OCI-LY3 (cell line): ENCODE measurements around the gene PRKAG3.
"Not testable (repeated sequence)": the region's sequence is repeated elsewhere in the genome, so short reads cannot be mapped to it uniquely, and the experiment has no call there.

Source experiments
- H2AFZ ChIP-seq: fragments of 200-600, 300-600 bp; shearing (Covaris generic); 2 replicates; pipeline ENCODE4 v1.6.0; 2014; ENCODE audit warnings: antibody characterized with exemption, low read depth, low read length
- H3K27ac ChIP-seq: fragments of 200-600, 300-600 bp; sonication (generic); 2 replicates; pipeline ENCODE4 v1.5.1; 2014; ENCODE audit warnings: mild to moderate bottlenecking, low read length, moderate library complexity, mixed read lengths
- H3K27me3 ChIP-seq: fragments of 200-600, 300-600 bp; sonication (generic); 2 replicates; pipeline ENCODE4 v1.6.1; 2014; ENCODE audit warnings: low read depth, low read length, mixed read lengths
- H3K36me3 ChIP-seq: fragments of 200-600, 300-600 bp; sonication (generic); replicated peaks from 2 replicates; pipeline ENCODE3; 2014; ENCODE audit warnings: low read depth, low read length, mixed read lengths
- H3K4me1 ChIP-seq: fragments of 300-600, 200-600 bp; sonication (generic); 2 replicates; pipeline ENCODE4 v1.6.1; 2014; ENCODE audit warnings: low read length, mixed read lengths
- H3K4me2 ChIP-seq: fragments of 200-600, 300-600 bp; sonication (generic); 2 replicates; pipeline ENCODE4 v1.6.1; 2014; ENCODE audit warnings: low read length, mixed read lengths
- H3K4me3 ChIP-seq: fragments of 300-600, 200-600 bp; sonication (generic); 2 replicates; pipeline ENCODE4 v1.5.1; 2014; ENCODE audit warnings: antibody characterized with exemption, mild to moderate bottlenecking, low read length, moderate library complexity
- H3K79me2 ChIP-seq: fragments of 300-600, 200-600 bp; shearing (Covaris generic); 2 replicates; pipeline ENCODE4 v1.6.1; 2014; ENCODE audit warnings: mild to moderate bottlenecking, low read length, mixed read lengths
- H3K9ac ChIP-seq: fragments of 300-600, 200-600 bp; shearing (Covaris generic); 2 replicates; pipeline ENCODE4 v1.6.0; 2014; ENCODE audit warnings: mild to moderate bottlenecking, low read length, moderate library complexity
- H3K9me3 ChIP-seq: fragments of 200-600, 300-600 bp; shearing (Covaris generic); 2 replicates; pipeline ENCODE4 v1.6.1; 2014; ENCODE audit warnings: low read length, mixed read lengths; ENCODE audit not compliant: insufficient read depth
- H4K20me1 ChIP-seq: fragments of 200-600, 300-600 bp; sonication (generic); 2 replicates; pipeline ENCODE4 v1.6.1; 2016; ENCODE audit warnings: low read length, mixed read lengths; ENCODE audit not compliant: insufficient read depth
- EZH2phosphoT487 ChIP-seq: fragments of 200-600 bp; shearing (Covaris generic); IDR thresholded peaks from 2 replicates; pipeline ENCODE4 v1.6.1; 2018; ENCODE audit warnings: antibody characterized with exemption, mixed run types, low read depth
- TF ChIP-seq, protein P1 (sequence below): fragments of 200-600, 300-600 bp; sonication (generic); IDR thresholded peaks from 2 replicates; pipeline ENCODE4 v1.5.1; 2014; ENCODE audit warnings: antibody characterized with exemption, low read length, low read depth

The PRKAG3 gene

DNA sequence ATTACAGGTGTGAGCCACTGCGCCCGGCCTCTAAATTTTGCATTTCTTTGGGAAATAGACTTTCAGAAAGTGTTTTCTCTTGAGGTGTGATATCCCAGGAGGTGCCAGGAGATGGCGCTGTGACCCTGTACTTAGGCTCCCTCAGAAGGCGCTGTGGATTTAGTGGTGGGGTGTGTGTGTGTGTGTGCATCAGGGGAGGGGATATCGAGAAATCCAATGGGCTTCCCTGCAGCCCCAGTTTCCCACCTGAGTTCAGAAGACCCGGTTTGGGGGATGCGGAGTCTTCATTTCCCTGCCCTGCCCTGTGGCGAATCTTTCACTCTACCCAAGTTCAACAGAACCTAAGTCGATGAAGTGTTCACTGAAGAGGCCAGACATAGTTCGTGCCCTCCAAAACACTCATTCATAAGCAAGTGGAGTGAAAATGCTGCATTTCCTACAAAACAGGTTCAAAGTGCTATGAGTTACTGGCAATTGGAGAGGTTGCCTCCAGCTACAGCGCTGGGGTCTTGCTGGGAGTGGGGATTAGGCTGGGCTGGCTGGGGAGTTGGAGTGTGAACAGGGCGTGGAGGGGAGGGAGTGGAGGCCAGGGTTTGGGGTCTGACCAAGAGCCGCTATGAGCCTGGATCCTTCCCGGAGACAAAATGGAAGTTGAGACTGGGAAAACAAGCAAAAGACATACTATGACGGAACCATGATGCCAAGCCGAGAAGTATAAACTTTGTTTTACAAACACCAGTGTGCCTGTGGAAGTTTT, 21.5 kb upstream of the PRKAG3 start:
- no peaks in the 10 kb centered on the region for H4K20me1 ChIP-seq
- peak overlapping the region; percentile 65 for H3K4me3 ChIP-seq
- H3K4me1 ChIP-seq, result no peaks in the 10 kb centered on the region
- no peak overlapping the region for H2AFZ ChIP-seq
- no peak overlapping the region for H3K9ac ChIP-seq
- H3K4me2 ChIP-seq, result peak overlapping the region; percentile 75
- no peaks in the 10 kb centered on the region; the same call in 1 of the 2 replicates for H3K27me3 ChIP-seq
- H3K9me3 ChIP-seq, result no peaks in the 10 kb centered on the region
- H3K36me3 ChIP-seq, result no peaks in the 10 kb centered on the region
- H3K79me2 ChIP-seq, result no peaks in the 10 kb centered on the region
- no peak overlapping the region for H3K27ac ChIP-seq
- TF ChIP-seq, protein P1, sequence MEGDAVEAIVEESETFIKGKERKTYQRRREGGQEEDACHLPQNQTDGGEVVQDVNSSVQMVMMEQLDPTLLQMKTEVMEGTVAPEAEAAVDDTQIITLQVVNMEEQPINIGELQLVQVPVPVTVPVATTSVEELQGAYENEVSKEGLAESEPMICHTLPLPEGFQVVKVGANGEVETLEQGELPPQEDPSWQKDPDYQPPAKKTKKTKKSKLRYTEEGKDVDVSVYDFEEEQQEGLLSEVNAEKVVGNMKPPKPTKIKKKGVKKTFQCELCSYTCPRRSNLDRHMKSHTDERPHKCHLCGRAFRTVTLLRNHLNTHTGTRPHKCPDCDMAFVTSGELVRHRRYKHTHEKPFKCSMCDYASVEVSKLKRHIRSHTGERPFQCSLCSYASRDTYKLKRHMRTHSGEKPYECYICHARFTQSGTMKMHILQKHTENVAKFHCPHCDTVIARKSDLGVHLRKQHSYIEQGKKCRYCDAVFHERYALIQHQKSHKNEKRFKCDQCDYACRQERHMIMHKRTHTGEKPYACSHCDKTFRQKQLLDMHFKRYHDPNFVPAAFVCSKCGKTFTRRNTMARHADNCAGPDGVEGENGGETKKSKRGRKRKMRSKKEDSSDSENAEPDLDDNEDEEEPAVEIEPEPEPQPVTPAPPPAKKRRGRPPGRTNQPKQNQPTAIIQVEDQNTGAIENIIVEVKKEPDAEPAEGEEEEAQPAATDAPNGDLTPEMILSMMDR, result peak; percentile 77
- TF ChIP-seq EZH2phosphoT487, result no peak

DNA sequence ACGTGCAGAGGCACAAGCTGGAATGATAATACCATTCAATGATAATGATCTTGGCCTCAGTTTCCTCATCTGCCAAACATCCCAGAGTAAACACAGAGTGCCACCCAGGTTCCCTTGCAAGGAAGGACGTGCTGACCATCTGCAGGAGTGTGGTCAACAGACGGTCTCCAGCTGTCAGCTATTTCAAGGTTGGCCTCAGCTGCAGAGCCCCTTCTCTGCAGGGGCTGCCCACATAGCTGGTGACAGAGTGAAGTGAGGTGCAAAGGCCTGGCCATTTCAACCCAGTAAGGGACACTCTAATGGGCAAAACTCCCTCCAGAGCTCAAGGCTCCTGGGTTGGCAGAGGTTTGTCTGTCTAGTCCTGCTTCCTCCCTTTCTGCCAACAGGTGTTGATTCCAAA, 19.7 kb upstream of the PRKAG3 start:
- Histone ChIP-seq H3K36me3 (no peaks in the 10 kb centered on the region), H3K9me3 (no peaks in the 10 kb centered on the region), H3K9ac (no peak overlapping the region), H4K20me1 (no peaks in the 10 kb centered on the region), H3K27me3 (no peaks in the 10 kb centered on the region; the same call in 1 of the 2 replicates), H3K27ac (no peak overlapping the region), H3K79me2 (no peaks in the 10 kb centered on the region), H2AFZ (no peak overlapping the region), H3K4me2 (no peak overlapping the region), H3K4me3 (no peak overlapping the region), H3K4me1 (no peaks in the 10 kb centered on the region)
- TF ChIP-seq, protein P1, result no peak
- no peak for TF ChIP-seq EZH2phosphoT487

DNA sequence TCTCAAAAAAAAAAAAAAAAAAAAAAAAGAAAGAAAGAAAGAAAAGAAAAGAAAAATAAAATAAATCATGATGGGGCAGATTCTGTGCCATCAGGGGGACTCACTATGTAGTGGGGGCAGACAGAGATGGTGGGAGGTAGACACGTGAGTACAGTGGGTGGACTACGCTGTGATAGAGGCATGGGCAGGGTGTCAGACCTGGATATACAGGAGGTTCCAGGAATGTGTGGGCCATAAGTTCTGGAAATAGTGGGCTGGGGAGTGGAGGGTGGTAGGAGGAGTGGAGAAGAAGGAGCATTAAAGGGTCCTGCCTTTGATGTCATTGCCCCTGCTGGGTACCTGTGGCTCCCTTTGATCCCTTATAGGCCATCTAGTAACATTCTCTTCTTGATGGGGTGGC, 19.2 kb upstream of the PRKAG3 start:
- TF ChIP-seq, protein P1, result no peak
- no peak for TF ChIP-seq EZH2phosphoT487

DNA sequence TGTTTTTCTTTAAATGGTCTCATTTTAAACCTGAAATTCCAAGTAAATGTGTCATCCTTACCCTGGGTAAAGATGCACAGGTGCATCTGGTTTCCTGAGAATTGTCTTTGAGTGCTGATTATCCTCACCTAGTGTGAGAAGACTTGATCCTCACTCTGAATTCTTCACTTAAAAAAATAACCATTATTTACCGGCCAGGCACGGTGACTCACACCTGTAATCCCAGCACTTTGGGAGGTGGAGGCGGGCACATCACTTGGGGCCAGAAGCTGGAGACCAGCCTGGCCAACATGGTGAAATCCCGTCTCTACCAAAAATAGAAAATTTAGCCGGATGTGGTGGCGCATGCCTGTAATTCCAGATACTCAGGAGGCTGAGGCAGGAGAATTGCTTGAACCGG, 18.1 kb upstream of the PRKAG3 start:
- H3K4me1 ChIP-seq, result no peaks in the 10 kb centered on the region
- no peaks in the 10 kb centered on the region for H3K36me3 ChIP-seq
- H3K4me3 ChIP-seq, result no peak overlapping the region
- no peak overlapping the region for H3K4me2 ChIP-seq
- H3K27ac ChIP-seq, result no peak overlapping the region
- no peak overlapping the region for H3K9ac ChIP-seq
- H4K20me1 ChIP-seq, result no peaks in the 10 kb centered on the region
- H3K9me3 ChIP-seq, result no peaks in the 10 kb centered on the region
- no peak for TF ChIP-seq EZH2phosphoT487
- TF ChIP-seq, protein P1, result no peak
- H3K79me2 ChIP-seq, result no peaks in the 10 kb centered on the region
- H3K27me3 ChIP-seq, result no peaks in the 10 kb centered on the region
- no peak overlapping the region for H2AFZ ChIP-seq

More for the DNA sequence above, 19.2 kb upstream of the PRKAG3 start:
- Histone ChIP-seq H3K36me3 (no peaks in the 10 kb centered on the region), H3K4me2 (no peak overlapping the region), H2AFZ (no peak overlapping the region), H3K79me2 (no peaks in the 10 kb centered on the region), H3K27me3 (no peaks in the 10 kb centered on the region; the same call in 1 of the 2 replicates), H3K9me3 (no peaks in the 10 kb centered on the region), H4K20me1 (no peaks in the 10 kb centered on the region), H3K27ac (no peak overlapping the region), H3K9ac (no peak overlapping the region), H3K4me1 (no peaks in the 10 kb centered on the region), H3K4me3 (no peak overlapping the region)

DNA sequence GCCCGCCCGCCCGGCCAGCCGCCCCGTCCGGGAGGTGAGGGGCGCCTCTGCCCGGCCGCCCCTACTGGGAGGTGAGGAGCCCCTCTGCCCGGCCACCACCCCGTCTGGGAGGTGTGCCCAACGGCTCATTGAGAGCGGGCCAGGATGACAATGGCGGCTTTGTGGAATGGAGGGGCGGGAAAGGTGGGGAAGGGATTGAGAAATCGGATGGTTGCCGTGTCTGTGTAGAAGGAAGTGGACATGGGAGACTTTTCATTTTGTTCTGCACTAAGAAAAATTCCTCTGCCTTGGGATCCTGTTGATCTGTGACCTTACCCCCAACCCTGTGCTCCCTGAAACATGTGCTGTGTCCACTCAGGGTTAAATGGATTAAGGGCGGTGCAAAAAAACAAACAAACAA, 15.4 kb upstream of the PRKAG3 start:
- not testable (repeated sequence) for H3K9me3 ChIP-seq, H4K20me1 ChIP-seq, H3K36me3 ChIP-seq, H3K79me2 ChIP-seq, H3K4me1 ChIP-seq, H2AFZ ChIP-seq, H3K9ac ChIP-seq, H3K27me3 ChIP-seq, H3K4me2 ChIP-seq, H3K4me3 ChIP-seq, H3K27ac ChIP-seq

DNA sequence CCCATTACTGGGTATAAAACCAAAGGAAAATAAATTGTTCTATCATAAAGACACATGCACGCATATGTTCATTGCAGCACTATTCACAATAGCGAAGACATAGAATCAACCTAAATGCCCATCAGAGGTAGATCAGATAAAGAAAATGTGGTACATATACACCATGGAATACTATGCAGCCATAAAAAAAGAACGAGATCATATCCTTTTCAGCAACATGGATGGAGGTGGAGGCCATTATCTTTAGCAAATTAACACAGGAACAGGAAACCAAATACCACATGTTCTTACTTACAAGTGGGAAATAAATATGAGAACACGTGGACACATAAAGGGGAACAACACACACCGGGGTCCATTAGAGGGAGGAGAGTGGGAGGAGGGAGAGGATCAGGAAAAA, 12.7 kb upstream of the PRKAG3 start:
- not testable (repeated sequence) for H3K27ac ChIP-seq, H3K4me1 ChIP-seq, H3K4me2 ChIP-seq, H3K9me3 ChIP-seq, H3K36me3 ChIP-seq, H3K27me3 ChIP-seq, H3K79me2 ChIP-seq, H3K9ac ChIP-seq, H3K4me3 ChIP-seq, H4K20me1 ChIP-seq, H2AFZ ChIP-seq
